PC-3 (cell line): ENCODE measurements around the gene CISTR. TPM values are rescaled to one million over a fixed set of nuclear protein-coding genes. Genes with fewer than 3 reads are reported as not detected.

ENCODE experiments used
- ATAC-seq: fragments of 200-7000 bp; cut with Tn5 transposase; 2 replicates; pipeline ENCODE4 v1.9.1; 2020; ENCODE audit warnings: mild to moderate bottlenecking, moderate library complexity
- BruUV-seq: library from RNA; stranded (reverse); fragments of 400-500 nt; replicated peaks from 2 replicates; lab custom pipeline; 2021; lab: Mats Ljungman, UMichigan
- CTCF ChIA-PET: fragments of 300-600 bp; sonication (Branson Sonifier 250); formaldehyde crosslinking; loops from one replicate; lab custom pipeline; 2022; ENCODE audit warnings: antibody characterized with exemption; lab: Charles Lee
- POLR2A ChIA-PET: fragments of 300-600 bp; sonication (Branson Sonifier 250); formaldehyde crosslinking; loops from one replicate; lab custom pipeline; 2022; ENCODE audit warnings: antibody characterized with exemption; ENCODE audit not compliant: unreplicated experiment; lab: Charles Lee
- DNase-seq: peaks from one replicate; pipeline ENCODE4 v3.0.0-alpha.2; 2015
- H2AFZ ChIP-seq: fragments of 300-600 bp; sonication (generic); 2 replicates; pipeline ENCODE4 v1.6.0; 2016; ENCODE audit warnings: antibody characterized with exemption, low read length
- H3F3A ChIP-seq: fragments of 300-600 bp; sonication (generic); one replicate; pipeline ENCODE4 v1.6.0; 2017; ENCODE audit warnings: antibody characterized with exemption, low read length, control low read depth, mild to moderate bottlenecking; ENCODE audit not compliant: unreplicated experiment
- H3K27ac ChIP-seq: fragments of 300-600 bp; sonication (generic); 2 replicates; pipeline ENCODE4 v1.5.1; 2016; ENCODE audit warnings: mild to moderate bottlenecking, low read length
- H3K27me3 ChIP-seq: fragments of 300-600 bp; sonication (generic); 2 replicates; pipeline ENCODE4 v1.6.1; 2016; ENCODE audit warnings: low read length, mixed read lengths
- H3K36me3 ChIP-seq: fragments of 300-600 bp; sonication (generic); 2 replicates; pipeline ENCODE4 v1.6.1; 2016; ENCODE audit warnings: low read depth, mixed run types, low read length, mixed read lengths
- H3K4me1 ChIP-seq: fragments of 300-600 bp; sonication (generic); 2 replicates; pipeline ENCODE4 v1.5.1; 2016; ENCODE audit warnings: low read length; ENCODE audit not compliant: insufficient read depth
- H3K4me2 ChIP-seq: fragments of 300-600 bp; sonication (generic); 2 replicates; pipeline ENCODE4 v1.6.0; 2016; ENCODE audit warnings: low read length
- H3K4me3 ChIP-seq: fragments of 300-600 bp; sonication (generic); 2 replicates; pipeline ENCODE4 v1.5.1; 2016; ENCODE audit warnings: mild to moderate bottlenecking, low read length, mixed read lengths
- H3K79me2 ChIP-seq: fragments of 300-600 bp; sonication (generic); 2 replicates; pipeline ENCODE4 v1.6.1; 2017; ENCODE audit warnings: low read length, mixed read lengths
- H3K9ac ChIP-seq: fragments of 300-600 bp; sonication (generic); 2 replicates; pipeline ENCODE4 v1.6.0; 2016; ENCODE audit warnings: mild to moderate bottlenecking, low read length
- H3K9me2 ChIP-seq: fragments of 300-600 bp; sonication (generic); replicated peaks from 2 replicates; pipeline ENCODE4 v1.6.1; 2016; ENCODE audit warnings: mixed run types, low read length, mixed read lengths
- H3K9me3 ChIP-seq: fragments of 300-600 bp; sonication (generic); 2 replicates; pipeline ENCODE4 v1.6.1; 2016; ENCODE audit warnings: low read length, mixed read lengths
- H4K20me1 ChIP-seq: fragments of 300-600 bp; sonication (generic); 2 replicates; pipeline ENCODE4 v1.6.1; 2016; ENCODE audit warnings: low read length, mixed read lengths
- EZH2 ChIP-seq: fragments of 300-600 bp; sonication (generic); IDR thresholded peaks from one replicate; pipeline ENCODE4 v1.6.1; 2017; ENCODE audit warnings: antibody characterized with exemption, mild to moderate bottlenecking, low read length; ENCODE audit not compliant: unreplicated experiment
- EZH2phosphoT487 ChIP-seq: fragments of 300-600 bp; sonication (generic); IDR thresholded peaks from 2 replicates; pipeline ENCODE4 v1.6.1; 2018; ENCODE audit warnings: mild to moderate bottlenecking, antibody characterized with exemption, low read length, borderline replicate concordance
- intact Hi-C: fragments of 100-400 bp; cut with micrococcal nuclease; formaldehyde crosslinking; loops from 2 replicates; pipeline ENCODE4 v1.9.0; 2023
- total RNA-seq: library from RNA; depleted of rRNA; stranded (reverse); fragments of >200 nt; gene quantifications from 2 replicates; pipeline ENCODE4 v1.2.3, GENCODE V29; 2014
- TF ChIP-seq, protein P1 (sequence below): fragments of 300-600 bp; sonication (generic); conservative IDR thresholded peaks from 2 replicates; pipeline ENCODE4 v1.5.1; 2017; ENCODE audit warnings: antibody characterized with exemption, low read depth, mild to moderate bottlenecking, low read length

CISTR gene
- total RNA-seq, 1 experiment from 2014 or later = not detected

DNA sequence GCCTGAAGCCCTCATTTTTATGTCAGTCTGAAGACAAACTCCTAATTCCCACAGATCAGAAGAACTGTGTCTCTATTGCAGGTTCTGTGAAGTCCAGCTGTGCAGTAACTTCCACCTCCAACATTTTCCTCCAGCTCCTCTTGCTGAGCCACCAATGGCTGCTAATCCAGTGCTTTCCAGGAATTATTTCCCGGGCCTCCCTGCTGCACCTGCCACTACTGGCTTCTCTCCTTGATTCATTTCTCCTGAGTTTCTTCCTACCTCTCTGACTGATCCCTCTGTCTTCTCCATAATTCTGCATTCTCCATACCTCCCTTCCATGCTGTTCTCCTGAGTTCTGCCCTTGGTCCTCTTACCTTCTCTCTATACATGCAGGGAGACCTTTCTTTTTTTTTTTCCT lies 45.7 kb downstream of the CISTR start:
- Histone ChIP-seq H3K36me3 (no peaks in the 10 kb centered on the region), H3F3A (no peaks in the 10 kb centered on the region), H3K9me2 (no peaks in the 10 kb centered on the region), H3K4me2 (no peak overlapping the region), H3K79me2 (no peaks in the 10 kb centered on the region), H2AFZ (no peak overlapping the region), H4K20me1 (no peaks in the 10 kb centered on the region), H3K9ac (no peak overlapping the region), H3K4me1 (no peaks in the 10 kb centered on the region), H3K9me3 (no peaks in the 10 kb centered on the region), H3K27ac (no peak overlapping the region), H3K27me3 (0 out of 2 replicates have a peak, but pooled peaks cover 3% of the 10 kb centered on the region), H3K4me3 (no peak overlapping the region)
- intact Hi-C loops = no loop called here
- ChIA-PET CTCF (no interaction called here), POLR2A (interaction anchor here (0.6 kb wide), 1 partner anchor 22 kb away, joined by 5 read pairs; no protein-coding TSS in a partner anchor)
- no TSS peak for BruUV-seq
- DNase-seq (no peak), ATAC-seq (no peak)
- TF ChIP-seq, protein P1, sequence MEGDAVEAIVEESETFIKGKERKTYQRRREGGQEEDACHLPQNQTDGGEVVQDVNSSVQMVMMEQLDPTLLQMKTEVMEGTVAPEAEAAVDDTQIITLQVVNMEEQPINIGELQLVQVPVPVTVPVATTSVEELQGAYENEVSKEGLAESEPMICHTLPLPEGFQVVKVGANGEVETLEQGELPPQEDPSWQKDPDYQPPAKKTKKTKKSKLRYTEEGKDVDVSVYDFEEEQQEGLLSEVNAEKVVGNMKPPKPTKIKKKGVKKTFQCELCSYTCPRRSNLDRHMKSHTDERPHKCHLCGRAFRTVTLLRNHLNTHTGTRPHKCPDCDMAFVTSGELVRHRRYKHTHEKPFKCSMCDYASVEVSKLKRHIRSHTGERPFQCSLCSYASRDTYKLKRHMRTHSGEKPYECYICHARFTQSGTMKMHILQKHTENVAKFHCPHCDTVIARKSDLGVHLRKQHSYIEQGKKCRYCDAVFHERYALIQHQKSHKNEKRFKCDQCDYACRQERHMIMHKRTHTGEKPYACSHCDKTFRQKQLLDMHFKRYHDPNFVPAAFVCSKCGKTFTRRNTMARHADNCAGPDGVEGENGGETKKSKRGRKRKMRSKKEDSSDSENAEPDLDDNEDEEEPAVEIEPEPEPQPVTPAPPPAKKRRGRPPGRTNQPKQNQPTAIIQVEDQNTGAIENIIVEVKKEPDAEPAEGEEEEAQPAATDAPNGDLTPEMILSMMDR = no peak
- no peak for TF ChIP-seq EZH2phosphoT487
- TF ChIP-seq EZH2 = no peak

DNA sequence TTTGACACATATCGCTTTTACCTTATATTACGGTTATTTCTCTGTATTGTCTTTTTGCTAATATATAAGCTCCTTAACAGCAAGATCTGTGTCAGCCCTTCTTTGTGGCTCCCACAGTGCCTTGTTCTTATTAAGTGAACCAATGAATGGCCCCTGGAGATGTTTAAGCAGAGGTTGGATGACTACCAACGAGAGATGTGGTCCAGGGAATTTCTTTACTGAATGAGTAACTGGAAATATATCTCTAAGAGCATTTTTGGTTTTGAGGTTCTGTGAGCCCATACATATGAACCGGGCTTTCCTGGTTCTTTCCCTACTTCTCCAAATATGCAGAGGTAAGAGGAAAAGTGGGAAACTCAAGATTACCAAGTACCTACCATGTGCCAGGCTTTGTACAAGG lies 48.0 kb downstream of the CISTR start:
- H3K4me2 ChIP-seq = no peak overlapping the region
- no peaks in the 10 kb centered on the region for H3K9me2 ChIP-seq
- no peaks in the 10 kb centered on the region for H3F3A ChIP-seq
- no peaks in the 10 kb centered on the region for H3K79me2 ChIP-seq
- TF ChIP-seq, protein P1 = no peak
- TF ChIP-seq EZH2phosphoT487 (no peak), EZH2 (no peak)
- no peak overlapping the region for H2AFZ ChIP-seq
- no peaks in the 10 kb centered on the region for H3K4me1 ChIP-seq
- ATAC-seq (no peak), DNase-seq (peak; percentile 10)
- intact Hi-C loops = no loop called here
- H4K20me1 ChIP-seq = no peaks in the 10 kb centered on the region
- no TSS peak for BruUV-seq
- H3K9ac ChIP-seq = no peak overlapping the region
- H3K27ac ChIP-seq = no peak overlapping the region
- H3K36me3 ChIP-seq = no peaks in the 10 kb centered on the region
- H3K9me3 ChIP-seq = no peaks in the 10 kb centered on the region
- ChIA-PET CTCF (no interaction called here), POLR2A (no interaction called here)
- no peak overlapping the region for H3K4me3 ChIP-seq
- H3K27me3 ChIP-seq = 0 out of 2 replicates have a peak, but pooled peaks cover 3% of the 10 kb centered on the region

DNA sequence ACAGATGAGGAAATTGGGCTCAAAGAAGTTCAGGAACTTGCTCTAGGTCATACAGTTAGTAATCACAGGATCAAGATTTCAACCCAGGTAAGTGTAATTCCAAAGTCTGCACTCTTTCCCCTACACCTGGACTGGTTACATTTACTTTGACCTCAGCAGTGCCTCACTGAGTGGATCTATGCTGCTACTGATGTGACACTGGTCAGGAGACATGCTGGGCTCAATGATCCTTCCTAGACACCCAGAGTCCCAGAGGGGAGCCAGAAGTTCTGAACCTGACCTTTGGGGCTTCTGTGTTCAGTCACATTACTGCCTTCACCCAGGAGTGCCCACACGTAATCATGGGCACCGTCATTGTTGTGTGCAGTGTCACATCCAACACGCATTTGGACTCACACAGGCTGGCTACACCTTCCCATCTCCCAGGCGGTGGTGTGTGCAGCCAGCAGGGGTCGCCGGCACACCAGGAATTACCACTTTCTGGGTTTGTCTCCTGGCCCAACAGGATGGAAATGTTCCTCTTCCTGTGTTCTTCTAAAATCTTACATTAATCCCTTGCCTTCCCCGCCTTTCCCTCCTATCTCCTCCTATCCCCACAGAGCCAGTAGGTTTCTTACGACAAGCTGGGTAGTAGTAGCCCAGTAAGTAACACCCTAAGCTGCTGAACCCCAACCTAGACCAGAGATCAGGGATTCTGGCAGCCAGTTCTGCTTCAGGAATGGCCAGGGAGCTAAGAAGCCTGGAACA lies 50.1 kb downstream of the CISTR start:
- no peak overlapping the region for H3K4me3 ChIP-seq
- peak overlapping the region; percentile 41 for H2AFZ ChIP-seq
- no peak for TF ChIP-seq EZH2
- TF ChIP-seq, protein P1 = peak; percentile 94
- peak; percentile 81 for DNase-seq
- intact Hi-C loops = loop anchor here (1.0 kb wide), 1 partner anchor 42 kb away; no protein-coding TSS in a partner anchor
- H3F3A ChIP-seq = no peaks in the 10 kb centered on the region
- H3K9ac ChIP-seq = no peak overlapping the region
- H3K9me3 ChIP-seq = no peaks in the 10 kb centered on the region
- no peaks in the 10 kb centered on the region for H4K20me1 ChIP-seq
- no peaks in the 10 kb centered on the region for H3K36me3 ChIP-seq
- no TSS peak for BruUV-seq
- no peaks in the 10 kb centered on the region for H3K9me2 ChIP-seq
- no peaks in the 10 kb centered on the region for H3K79me2 ChIP-seq
- 0 out of 2 replicates have a peak overlapping the region, but pooled peaks have one; percentile 11 for H3K4me2 ChIP-seq
- ChIA-PET CTCF (interaction anchor here (1.3 to 1.4 kb wide), 2 partner anchors 42 to 45 kb away, joined by 13 to 15 read pairs; no protein-coding TSS in a partner anchor), POLR2A (no interaction called here)
- H3K27me3 ChIP-seq = 0 out of 2 replicates have a peak, but pooled peaks cover 4% of the 10 kb centered on the region
- H3K27ac ChIP-seq = no peak overlapping the region
- H3K4me1 ChIP-seq = no peaks in the 10 kb centered on the region
- ATAC-seq = peak; percentile 99
